DND-41 (cell line): Measurements from ENCODE around the gene GSC2.

Source experiments
- ATAC-seq: fragments of 200-7000 bp; cut with Tn5 transposase; 3 replicates; pipeline ENCODE4 v1.9.1; 2021; ENCODE audit warnings: low read depth; ENCODE audit not compliant: insufficient read depth
- DNase-seq: peaks from one replicate; pipeline ENCODE4 v3.0.0-alpha.2; 2020
- H2AFZ ChIP-seq: 2 replicates; pipeline ENCODE4 v1.6.0; 2012; ENCODE audit warnings: low read depth, low read length
- H3K27ac ChIP-seq: 2 replicates; pipeline ENCODE4 v1.5.1; 2012; ENCODE audit warnings: low read length, inconsistent platforms
- H3K27me3 ChIP-seq: fragments of 200-600 bp; sonication (generic); 2 replicates; pipeline ENCODE4 v1.6.0; 2012; ENCODE audit warnings: low read length, mild to moderate bottlenecking, inconsistent platforms; ENCODE audit not compliant: insufficient read depth, poor library complexity
- H3K36me3 ChIP-seq: 2 replicates; pipeline ENCODE4 v1.5.1; 2012; ENCODE audit warnings: low read length, inconsistent platforms; ENCODE audit not compliant: insufficient read depth
- H3K4me1 ChIP-seq: 2 replicates; pipeline ENCODE4 v1.5.1; 2012; ENCODE audit warnings: mild to moderate bottlenecking, low read length; ENCODE audit not compliant: insufficient read depth
- H3K4me2 ChIP-seq: 2 replicates; pipeline ENCODE4 v1.6.0; 2012; ENCODE audit warnings: mild to moderate bottlenecking, moderate library complexity, low read length, inconsistent platforms; ENCODE audit not compliant: insufficient read depth
- H3K4me3 ChIP-seq, 2 experiments: fragments of 200-600 bp in 1 of 2; shearing (Covaris generic) in 1 of 2; 2 replicates each; pipeline ENCODE4 v1.5.1; 2012 to 2016; ENCODE audit warnings: inconsistent platforms in 2 of 2, low read length in 2 of 2, mild to moderate bottlenecking in 2 of 2, low read depth in 1 of 2, moderate library complexity in 1 of 2
- H3K79me2 ChIP-seq: 2 replicates; pipeline ENCODE4 v1.6.0; 2012; ENCODE audit warnings: low read length, inconsistent platforms; ENCODE audit not compliant: insufficient read depth
- H3K9ac ChIP-seq: 2 replicates; pipeline ENCODE4 v1.6.0; 2012; ENCODE audit warnings: low read depth, mild to moderate bottlenecking, inconsistent platforms, low read length, moderate library complexity
- H3K9me3 ChIP-seq: 2 replicates; pipeline ENCODE4 v1.5.1; 2012; ENCODE audit warnings: low read length, moderate library complexity, mild to moderate bottlenecking, inconsistent platforms; ENCODE audit not compliant: insufficient read depth, severe bottlenecking
- H4K20me1 ChIP-seq: 2 replicates; pipeline ENCODE4 v1.6.0; 2012; ENCODE audit warnings: low read length; ENCODE audit not compliant: insufficient read depth
- EZH2 ChIP-seq: IDR thresholded peaks from 3 replicates; pipeline ENCODE4 v1.6.1; 2012; ENCODE audit warnings: borderline replicate concordance, low read depth, mild to moderate bottlenecking, moderate library complexity, low read length, inconsistent platforms; ENCODE audit not compliant: severe bottlenecking
- TF ChIP-seq, protein P1 (sequence below): IDR thresholded peaks from 2 replicates; pipeline ENCODE4 v1.5.1; 2012; ENCODE audit warnings: borderline replicate concordance, low read length, moderate library complexity, mild to moderate bottlenecking; ENCODE audit not compliant: poor library complexity, severe bottlenecking; ENCODE audit errors: extremely low read depth

GSC2 gene

DNA sequence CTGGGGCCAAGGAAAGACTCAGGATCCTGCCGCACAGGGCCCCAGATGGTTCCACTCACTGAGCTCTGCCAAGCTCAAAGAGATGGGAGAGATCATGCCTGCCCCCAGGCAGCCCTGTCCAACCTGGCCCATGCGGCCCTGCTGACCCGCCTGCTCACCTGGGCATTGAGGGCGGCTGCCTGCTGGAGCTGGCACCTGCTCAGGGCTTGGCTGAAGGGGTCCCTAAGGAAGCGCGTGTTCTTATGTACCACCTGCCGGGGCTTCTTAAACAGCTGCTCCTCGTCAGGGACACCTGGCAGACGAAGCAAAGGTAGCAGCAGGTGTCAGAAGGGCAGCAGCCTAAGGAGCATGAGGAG, 11.1 kb downstream of the GSC2 start:
- TF ChIP-seq, protein P1, sequence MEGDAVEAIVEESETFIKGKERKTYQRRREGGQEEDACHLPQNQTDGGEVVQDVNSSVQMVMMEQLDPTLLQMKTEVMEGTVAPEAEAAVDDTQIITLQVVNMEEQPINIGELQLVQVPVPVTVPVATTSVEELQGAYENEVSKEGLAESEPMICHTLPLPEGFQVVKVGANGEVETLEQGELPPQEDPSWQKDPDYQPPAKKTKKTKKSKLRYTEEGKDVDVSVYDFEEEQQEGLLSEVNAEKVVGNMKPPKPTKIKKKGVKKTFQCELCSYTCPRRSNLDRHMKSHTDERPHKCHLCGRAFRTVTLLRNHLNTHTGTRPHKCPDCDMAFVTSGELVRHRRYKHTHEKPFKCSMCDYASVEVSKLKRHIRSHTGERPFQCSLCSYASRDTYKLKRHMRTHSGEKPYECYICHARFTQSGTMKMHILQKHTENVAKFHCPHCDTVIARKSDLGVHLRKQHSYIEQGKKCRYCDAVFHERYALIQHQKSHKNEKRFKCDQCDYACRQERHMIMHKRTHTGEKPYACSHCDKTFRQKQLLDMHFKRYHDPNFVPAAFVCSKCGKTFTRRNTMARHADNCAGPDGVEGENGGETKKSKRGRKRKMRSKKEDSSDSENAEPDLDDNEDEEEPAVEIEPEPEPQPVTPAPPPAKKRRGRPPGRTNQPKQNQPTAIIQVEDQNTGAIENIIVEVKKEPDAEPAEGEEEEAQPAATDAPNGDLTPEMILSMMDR, result no peak
- TF ChIP-seq EZH2, result no peak
- Histone ChIP-seq H3K4me3 (no peak overlapping the region), H3K27me3 (no peaks in the 10 kb centered on the region)

DNA sequence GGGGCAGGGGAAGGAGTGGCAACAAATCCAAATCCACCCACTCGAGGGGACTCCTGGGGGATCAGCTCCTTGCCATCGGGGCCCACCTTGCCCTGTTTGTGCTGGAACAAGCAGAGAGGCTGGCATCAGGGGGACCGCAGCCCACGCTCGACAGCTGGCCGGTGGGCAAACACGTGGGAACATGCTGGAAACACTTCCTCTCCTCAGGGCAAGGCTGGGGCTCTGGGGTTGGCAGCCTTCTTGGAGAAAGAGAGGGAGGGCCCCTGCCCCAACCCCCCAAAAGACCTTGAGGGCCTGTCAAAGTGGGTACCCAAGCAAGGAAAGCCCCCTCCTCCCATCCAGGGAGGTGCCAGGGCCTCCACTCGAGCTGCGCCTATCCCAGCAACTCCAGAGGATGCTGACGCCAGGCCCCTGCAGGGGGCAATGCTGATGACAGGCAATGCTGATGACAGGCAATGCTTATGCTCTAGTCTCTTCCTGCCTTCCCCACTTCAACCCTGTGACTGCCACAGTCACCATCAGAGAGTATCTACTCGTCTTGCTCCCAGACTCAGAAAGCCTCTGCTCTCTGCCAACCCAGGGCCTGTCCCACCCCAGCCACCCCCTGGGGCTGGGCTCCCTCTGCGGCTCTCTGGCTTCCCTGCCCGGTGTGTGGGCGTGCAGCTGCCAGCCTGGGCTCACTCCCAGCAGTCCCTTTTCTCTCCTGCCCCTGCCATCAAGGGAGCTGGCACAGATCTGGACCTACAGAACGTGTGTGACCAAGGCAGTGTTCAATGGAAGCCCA, 11.7 kb downstream of the GSC2 start:
- no peak overlapping the region for H2AFZ ChIP-seq
- H3K79me2 ChIP-seq, result peaks cover 11% of the 10 kb centered on the region
- H3K27me3 ChIP-seq, result no peaks in the 10 kb centered on the region
- no peak overlapping the region for H3K4me2 ChIP-seq
- H3K4me1 ChIP-seq, result peaks cover 9% of the 10 kb centered on the region
- no peak overlapping the region for H3K27ac ChIP-seq
- no peak overlapping the region for H3K9ac ChIP-seq
- ATAC-seq (no peak), DNase-seq (no peak)
- H3K36me3 ChIP-seq, result peaks cover 90% of the 10 kb centered on the region
- H3K9me3 ChIP-seq, result no peaks in the 10 kb centered on the region
- peaks cover 29% of the 10 kb centered on the region for H4K20me1 ChIP-seq
- no peak overlapping the region for H3K4me3 ChIP-seq
- TF ChIP-seq, protein P1, result no peak
- no peak for TF ChIP-seq EZH2

More for the DNA sequence above, 11.1 kb downstream of the GSC2 start:
- H3K9ac ChIP-seq, result no peak overlapping the region
- H2AFZ ChIP-seq, result no peak overlapping the region
- no peaks in the 10 kb centered on the region for H3K9me3 ChIP-seq
- H3K79me2 ChIP-seq, result peaks cover 17% of the 10 kb centered on the region
- H3K36me3 ChIP-seq, result peaks cover 84% of the 10 kb centered on the region
- DNase-seq (no peak), ATAC-seq (no peak)
- H3K4me1 ChIP-seq, result peaks cover 14% of the 10 kb centered on the region
- no peak overlapping the region for H3K4me2 ChIP-seq
- no peak overlapping the region for H3K27ac ChIP-seq
- peaks cover 27% of the 10 kb centered on the region for H4K20me1 ChIP-seq

DNA sequence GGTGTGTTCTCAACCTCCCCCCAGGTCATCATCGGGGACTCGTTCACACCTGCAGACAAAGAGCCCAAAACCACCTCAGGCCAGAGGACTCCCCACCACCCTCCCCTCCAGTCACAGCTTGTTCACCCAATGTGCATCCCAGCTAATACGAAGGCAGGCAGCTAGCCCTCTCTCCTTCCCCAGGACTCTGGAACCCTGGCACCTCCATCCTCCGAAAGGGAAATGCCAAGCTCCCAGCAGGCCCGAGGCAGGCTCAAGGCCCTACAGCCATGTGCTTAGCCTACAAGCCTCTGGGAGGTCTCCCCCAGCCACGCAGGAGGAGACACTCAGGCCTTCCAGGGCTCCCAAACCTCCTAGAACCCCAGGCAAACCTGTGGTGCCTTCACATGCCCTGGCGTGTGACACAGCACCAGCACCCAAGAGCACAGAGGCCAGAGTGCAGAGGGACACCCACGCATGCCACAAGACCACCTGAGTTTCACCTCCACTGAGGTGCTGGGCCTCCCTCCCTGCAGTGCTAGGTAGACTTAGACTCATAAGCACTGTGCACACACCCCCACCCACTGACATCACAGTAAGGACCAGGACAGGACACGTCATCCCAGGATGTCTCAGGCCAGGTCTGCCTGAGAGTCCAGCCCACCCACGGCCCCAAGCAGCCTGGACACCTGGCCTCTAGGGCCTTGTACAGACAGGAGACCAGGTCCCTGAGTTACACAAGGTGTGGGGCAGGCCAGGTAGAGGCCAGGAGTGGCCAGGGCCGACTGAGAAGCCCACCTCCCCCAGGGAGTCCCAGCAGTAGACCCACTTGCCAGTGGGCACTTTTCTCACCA, 12.5 kb downstream of the GSC2 start:
- no peak for TF ChIP-seq EZH2
- TF ChIP-seq, protein P1, result no peak
- peaks cover 96% of the 10 kb centered on the region for H3K36me3 ChIP-seq

More for the DNA sequence above, 12.5 kb downstream of the GSC2 start:
- no peaks in the 10 kb centered on the region for H3K9me3 ChIP-seq
- no peak for DNase-seq
- H3K27ac ChIP-seq, result no peak overlapping the region
- no peaks in the 10 kb centered on the region for H3K27me3 ChIP-seq
- H3K4me3 ChIP-seq, result no peak overlapping the region
- peaks cover 33% of the 10 kb centered on the region for H4K20me1 ChIP-seq
- H3K4me1 ChIP-seq, result peaks cover 4% of the 10 kb centered on the region
- H3K9ac ChIP-seq, result no peak overlapping the region
- no peak overlapping the region for H3K4me2 ChIP-seq
- peaks cover 4% of the 10 kb centered on the region for H3K79me2 ChIP-seq
- no peak overlapping the region for H2AFZ ChIP-seq
- ATAC-seq, result no peak
